ENCODE data around the gene FRMD4A. TPM values are rescaled to one million over a fixed set of nuclear protein-coding genes. Genes with fewer than 3 reads are reported as not detected.

FRMD4A gene
- total RNA-seq, 4 donors from 2014 or later, result 13.7 to 27.2 (median 19.6) TPM

DNA sequence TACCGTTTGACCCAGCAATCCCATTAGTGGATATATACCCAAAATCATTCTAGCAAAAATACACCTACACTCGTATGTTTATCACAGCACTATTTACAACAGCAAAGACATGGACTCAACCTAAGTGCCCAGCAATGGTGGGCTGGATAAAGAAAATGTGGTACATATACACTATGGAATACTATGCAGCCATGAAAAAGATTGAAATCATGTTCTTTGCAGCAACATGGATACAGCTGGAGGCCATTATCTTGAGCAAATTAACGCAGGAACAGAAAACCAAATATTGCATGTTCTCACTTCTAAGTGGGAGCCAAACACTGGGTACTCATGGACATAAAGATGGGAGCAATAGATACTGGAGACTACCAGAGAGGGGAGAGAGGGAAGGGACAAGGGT lies 223.9 kb downstream of the FRMD4A start:
- Histone ChIP-seq H3K36me3 (no peaks in the 10 kb centered on the region), H3K27ac (no peak overlapping the region), H3K4me1 (no peaks in the 10 kb centered on the region), H3K9me3 (no peaks in the 10 kb centered on the region), H3K4me3 (no peak overlapping the region), H3K27me3 (no peaks in the 10 kb centered on the region)
- 97 to 100% methylated on average over 3 of the region's 3 CpGs for WGBS, 2 donors (ENCODE audit: low coverage in 1 of 2)
- no peak for TF ChIP-seq EP300 (IDR thresholded peaks at IDR 0.05)
- no peak for TF ChIP-seq POLR2A (IDR thresholded peaks at IDR 0.05)
- no peak for TF ChIP-seq POLR2AphosphoS5 (IDR thresholded peaks at IDR 0.05)
- TF ChIP-seq, protein P1, sequence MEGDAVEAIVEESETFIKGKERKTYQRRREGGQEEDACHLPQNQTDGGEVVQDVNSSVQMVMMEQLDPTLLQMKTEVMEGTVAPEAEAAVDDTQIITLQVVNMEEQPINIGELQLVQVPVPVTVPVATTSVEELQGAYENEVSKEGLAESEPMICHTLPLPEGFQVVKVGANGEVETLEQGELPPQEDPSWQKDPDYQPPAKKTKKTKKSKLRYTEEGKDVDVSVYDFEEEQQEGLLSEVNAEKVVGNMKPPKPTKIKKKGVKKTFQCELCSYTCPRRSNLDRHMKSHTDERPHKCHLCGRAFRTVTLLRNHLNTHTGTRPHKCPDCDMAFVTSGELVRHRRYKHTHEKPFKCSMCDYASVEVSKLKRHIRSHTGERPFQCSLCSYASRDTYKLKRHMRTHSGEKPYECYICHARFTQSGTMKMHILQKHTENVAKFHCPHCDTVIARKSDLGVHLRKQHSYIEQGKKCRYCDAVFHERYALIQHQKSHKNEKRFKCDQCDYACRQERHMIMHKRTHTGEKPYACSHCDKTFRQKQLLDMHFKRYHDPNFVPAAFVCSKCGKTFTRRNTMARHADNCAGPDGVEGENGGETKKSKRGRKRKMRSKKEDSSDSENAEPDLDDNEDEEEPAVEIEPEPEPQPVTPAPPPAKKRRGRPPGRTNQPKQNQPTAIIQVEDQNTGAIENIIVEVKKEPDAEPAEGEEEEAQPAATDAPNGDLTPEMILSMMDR (IDR thresholded peaks at IDR 0.05), result no peak
- no peak for ATAC-seq

DNA sequence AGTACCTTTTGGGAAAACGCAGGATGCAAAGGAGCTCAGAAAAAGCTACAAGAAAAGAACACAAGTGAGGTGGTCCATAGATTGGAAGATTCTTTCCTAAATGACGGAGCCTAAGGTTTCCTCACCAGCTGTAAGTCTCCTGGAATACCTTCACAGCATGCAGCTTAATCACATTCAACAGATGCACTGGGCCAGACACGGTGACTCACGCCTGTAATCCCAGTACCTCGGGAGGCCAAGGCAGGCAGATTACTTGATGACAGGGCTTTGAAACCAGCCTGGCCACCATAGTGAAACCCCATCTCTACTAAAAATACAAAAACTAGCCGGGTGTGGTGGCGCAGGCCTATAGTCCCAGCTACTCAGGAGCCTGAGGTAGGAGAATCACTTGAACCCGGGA lies 228.7 kb downstream of the FRMD4A start:
- WGBS, 2 donors (ENCODE audit: low coverage in 1 of 2), result 92 to 100% methylated on average over 1 to 2 of the region's 8 CpGs
- Histone ChIP-seq H3K4me1 (no peaks in the 10 kb centered on the region), H3K4me3 (no peak overlapping the region), H3K9me3 (no peaks in the 10 kb centered on the region), H3K36me3 (no peaks in the 10 kb centered on the region), H3K27ac (no peak overlapping the region), H3K27me3 (no peaks in the 10 kb centered on the region)
- ATAC-seq, result no peak
- TF ChIP-seq POLR2AphosphoS5 (IDR thresholded peaks at IDR 0.05) (no peak), EP300 (IDR thresholded peaks at IDR 0.05) (no peak), POLR2A (IDR thresholded peaks at IDR 0.05) (no peak)
- TF ChIP-seq, protein P1 (IDR thresholded peaks at IDR 0.05), result no peak

DNA sequence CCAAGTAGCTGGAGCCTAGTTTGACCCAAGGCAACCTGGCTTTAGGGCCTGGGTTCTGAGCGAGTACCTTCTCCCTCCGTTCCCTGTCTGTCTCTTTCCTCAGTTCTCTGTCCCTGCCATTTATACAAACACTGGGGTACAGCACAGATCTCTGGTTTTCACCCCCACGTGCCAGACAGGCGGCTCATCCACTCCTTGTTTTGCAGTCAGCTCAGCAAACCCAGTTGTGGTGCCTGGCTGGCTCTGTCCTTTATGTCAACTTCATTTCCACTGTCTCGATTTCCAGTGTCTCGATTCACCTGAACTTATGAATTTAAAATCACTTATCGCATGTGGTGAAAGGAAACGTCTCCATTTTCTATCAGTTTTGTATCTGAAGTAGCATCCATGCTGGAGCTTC lies 230.8 kb downstream of the FRMD4A start:
- no peaks in the 10 kb centered on the region for H3K9me3 ChIP-seq
- no peaks in the 10 kb centered on the region for H3K36me3 ChIP-seq
- no peak for ATAC-seq
- no peaks in the 10 kb centered on the region for H3K27me3 ChIP-seq
- no peak overlapping the region for H3K4me3 ChIP-seq
- no peaks in the 10 kb centered on the region for H3K4me1 ChIP-seq
- no peak overlapping the region for H3K27ac ChIP-seq
- 72 to 88% methylated on average over 8 of the region's 8 CpGs for WGBS, 2 donors (ENCODE audit: low coverage in 1 of 2)
- TF ChIP-seq POLR2A (IDR thresholded peaks at IDR 0.05) (no peak), POLR2AphosphoS5 (IDR thresholded peaks at IDR 0.05) (no peak), EP300 (IDR thresholded peaks at IDR 0.05) (no peak)
- TF ChIP-seq, protein P1 (IDR thresholded peaks at IDR 0.05), result no peak

DNA sequence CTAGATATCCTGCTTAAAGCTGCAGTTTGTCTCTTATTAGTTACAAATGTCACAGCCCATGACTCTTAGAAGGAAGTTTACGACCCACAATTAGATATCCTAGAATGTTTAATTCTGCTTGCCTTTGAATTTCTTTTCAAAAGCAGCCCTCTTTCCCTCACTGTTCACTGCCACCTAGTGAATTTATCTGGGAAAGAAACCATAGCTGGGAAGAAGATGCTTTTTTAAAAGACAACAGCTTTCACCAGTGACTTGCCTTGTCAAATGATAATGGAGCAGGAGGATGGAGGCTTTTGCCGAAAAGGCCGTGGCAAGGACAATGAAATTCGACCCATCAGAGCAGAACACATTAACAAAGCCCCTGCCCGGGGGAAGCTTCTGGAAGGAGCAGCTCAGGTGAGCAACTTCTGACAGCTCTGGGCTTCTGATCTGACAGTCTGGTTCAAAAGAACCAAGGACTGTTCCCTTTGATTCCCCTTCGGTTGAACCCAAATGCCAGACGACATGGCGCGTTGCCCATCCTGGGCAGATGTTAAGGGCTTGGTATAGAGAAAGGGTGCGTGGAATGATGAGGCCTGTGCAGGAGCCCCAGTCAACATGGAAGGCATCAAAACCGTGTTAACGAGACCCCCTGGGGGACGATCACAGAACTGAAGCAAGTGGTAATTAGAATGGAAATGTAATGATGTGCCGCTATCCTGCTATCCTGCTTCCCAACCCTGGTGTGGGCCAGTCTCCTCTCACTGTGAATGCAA lies 236.8 kb downstream of the FRMD4A start:
- Histone ChIP-seq H3K4me3 (no peak overlapping the region), H3K9me3 (no peaks in the 10 kb centered on the region), H3K27me3 (no peaks in the 10 kb centered on the region), H3K27ac (no peak overlapping the region), H3K4me1 (peaks cover 0 to 13% (median 0%) of the 10 kb centered on the region in 3 donors), H3K36me3 (no peaks in the 10 kb centered on the region)
- 30 to 49% methylated on average over 1 to 14 of the region's 14 CpGs for WGBS, 2 donors (ENCODE audit: low coverage in 1 of 2)
- TF ChIP-seq EP300 (IDR thresholded peaks at IDR 0.05), result no peak
- no peak for TF ChIP-seq POLR2A (IDR thresholded peaks at IDR 0.05)
- no peak for TF ChIP-seq POLR2AphosphoS5 (IDR thresholded peaks at IDR 0.05)
- TF ChIP-seq, protein P1 (IDR thresholded peaks at IDR 0.05), result peak; percentile 12 to 63 (median 60)
- no peak for ATAC-seq

DNA sequence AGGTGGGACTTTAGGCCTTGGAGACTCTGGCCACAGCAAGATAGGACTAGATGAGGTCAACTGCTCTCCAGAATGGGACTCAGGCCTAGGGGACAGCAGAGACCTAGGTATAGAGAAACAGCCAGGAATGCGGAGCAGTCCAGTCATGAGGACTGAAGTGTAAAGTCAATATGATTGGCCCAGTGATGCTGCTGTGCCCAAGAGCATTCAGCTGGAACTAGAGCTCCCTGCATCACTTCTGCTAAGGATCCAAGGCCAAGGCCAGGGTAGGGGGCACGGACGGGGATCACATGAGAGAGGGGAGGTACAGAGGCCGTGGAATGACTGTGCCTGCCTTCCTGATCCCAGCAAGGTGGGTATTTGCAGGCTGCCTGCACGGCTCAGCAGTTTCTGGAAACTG lies 237.9 kb downstream of the FRMD4A start:
- Histone ChIP-seq H3K27me3 (no peaks in the 10 kb centered on the region), H3K9me3 (no peaks in the 10 kb centered on the region), H3K4me1 (peaks cover 0 to 14% (median 0%) of the 10 kb centered on the region in 3 donors), H3K36me3 (no peaks in the 10 kb centered on the region), H3K27ac (no peak overlapping the region), H3K4me3 (no peak overlapping the region)
- no peak for ATAC-seq
- TF ChIP-seq POLR2A (IDR thresholded peaks at IDR 0.05), result no peak
- TF ChIP-seq, protein P1 (IDR thresholded peaks at IDR 0.05), result no peak
- no peak for TF ChIP-seq POLR2AphosphoS5 (IDR thresholded peaks at IDR 0.05)
- 88% methylated on average over 4 of the region's 5 CpGs; no CpG with 5 or more reads in 1 of the 2 donors for WGBS, 2 donors (ENCODE audit: low coverage in 1 of 2)
